Brain microvascular endothelial cell (primary cell): ENCODE data around the gene MANF.

Experiments used
- DNase-seq: peaks from one replicate; pipeline ENCODE4 v3.0.0-alpha.2; 2020
- H3K27ac ChIP-seq: fragments of 250-450 bp; sonication (Bioruptor Pico); 2 replicates; pipeline ENCODE4 v1.5.1; 2020; ENCODE audit warnings: mild to moderate bottlenecking, moderate library complexity
- H3K27me3 ChIP-seq: fragments of 250-450 bp; sonication (Bioruptor Pico); replicated peaks from 2 replicates; pipeline ENCODE4 v1.5.1; 2020; ENCODE audit warnings: mild to moderate bottlenecking
- H3K36me3 ChIP-seq: fragments of 250-450 bp; sonication (Bioruptor Pico); replicated peaks from 2 replicates; pipeline ENCODE4 v1.5.1; 2020; ENCODE audit warnings: mild to moderate bottlenecking
- H3K4me3 ChIP-seq: 2 replicates; pipeline ENCODE4 v1.5.1; 2011; ENCODE audit warnings: low read depth, mild to moderate bottlenecking, control low read depth, low read length, moderate library complexity
- CTCF ChIP-seq: IDR thresholded peaks from 2 replicates; pipeline ENCODE4 v1.5.1; 2011; ENCODE audit warnings: low read depth, mild to moderate bottlenecking, moderate library complexity, low read length, control low read depth, inconsistent platforms; ENCODE audit errors: missing control alignments
- in situ Hi-C: cut with HindIII; loops from 2 replicates; pipeline ENCODE4 v1.10.0; 2017; ENCODE audit warnings: low sequenced_read_pairs, low pct_ligation_motif_present

Gene MANF

GRCh38 chr3:51393134-51393495, 8.0 kb downstream of the MANF start:
- in situ Hi-C loops: no loop called here
- DNase-seq: no peak
- TF ChIP-seq CTCF: no peak
- Histone ChIP-seq H3K36me3 (peaks cover 57% of the 10 kb centered on the region), H3K27me3 (no peaks in the 10 kb centered on the region), H3K27ac (no peak overlapping the region), H3K4me3 (no peak overlapping the region)

- TF ChIP-seq CTCF: no peak
- in situ Hi-C loops: no loop called here
- no peak overlapping the region for H3K4me3 ChIP-seq
- no peak overlapping the region for H3K27ac ChIP-seq
- no peaks in the 10 kb centered on the region for H3K27me3 ChIP-seq
- H3K36me3 ChIP-seq: peaks cover 54% of the 10 kb centered on the region
- no peak for DNase-seq
These were observed 8.5 kb downstream of the MANF start for GRCh38 chr3:51393564-51393963.

GRCh38 chr3:51394541-51394940, 9.4 kb downstream of the MANF start:
- DNase-seq: no peak
- in situ Hi-C loops: no loop called here
- Histone ChIP-seq H3K27me3 (no peaks in the 10 kb centered on the region), H3K36me3 (peaks cover 50% of the 10 kb centered on the region), H3K27ac (no peak overlapping the region), H3K4me3 (no peak overlapping the region)
- no peak for TF ChIP-seq CTCF

- Histone ChIP-seq H3K36me3 (peaks cover 40% of the 10 kb centered on the region), H3K4me3 (no peak overlapping the region), H3K27me3 (no peaks in the 10 kb centered on the region), H3K27ac (no peak overlapping the region)
- in situ Hi-C loops: no loop called here
- TF ChIP-seq CTCF: no peak
- DNase-seq: no peak
These were observed 10.6 kb downstream of the MANF start for GRCh38 chr3:51395493-51396213.

GRCh38 chr3:51396401-51396800, 11.3 kb downstream of the MANF start:
- no peak for DNase-seq
- H3K27ac ChIP-seq: no peak overlapping the region
- H3K4me3 ChIP-seq: no peak overlapping the region
- TF ChIP-seq CTCF: no peak
- in situ Hi-C loops: no loop called here
- no peaks in the 10 kb centered on the region for H3K27me3 ChIP-seq
- H3K36me3 ChIP-seq: peaks cover 40% of the 10 kb centered on the region

- H3K36me3 ChIP-seq: peaks cover 39% of the 10 kb centered on the region
- H3K27me3 ChIP-seq: no peaks in the 10 kb centered on the region
- DNase-seq: no peak
These were observed 12.3 kb downstream of the MANF start for GRCh38 chr3:51397392-51397791.

More at GRCh38 chr3:51397392-51397791, 12.3 kb downstream of the MANF start:
- TF ChIP-seq CTCF: no peak
- Histone ChIP-seq H3K27ac (no peak overlapping the region), H3K4me3 (no peak overlapping the region)
- in situ Hi-C loops: no loop called here
